Activated T-cell treated with anti-CD3 and anti-CD28 coated beads, Interleukin-2, amount 50 U/mL, for 4 hours (primary cell): ENCODE results near the gene DENND5B. TPM values are rescaled to one million over a fixed set of nuclear protein-coding genes. Genes with fewer than 3 reads are reported as not detected.
"Not testable (repeated sequence)": the region's sequence is repeated elsewhere in the genome, so short reads cannot be mapped to it uniquely, and the experiment has no call there.

Source experiments
- ATAC-seq, 2 donors: fragments of 200-7000 bp; cut with Tn5 transposase; one replicate each; pipeline ENCODE4 v1.10.0; 2021
- DNase-seq: peaks from one replicate; pipeline ENCODE4 v3.0.0-alpha.2; 2020
- H3K27me3 Mint-ChIP-seq: one replicate; pipeline ENCODE4 v1.8.0; 2021; ENCODE audit warnings: low read depth, mixed read lengths
- H3K36me3 Mint-ChIP-seq: one replicate; pipeline ENCODE4 v1.8.0; 2022; ENCODE audit warnings: mixed read lengths; ENCODE audit not compliant: insufficient read depth
- H3K4me1 Mint-ChIP-seq: one replicate; pipeline ENCODE4 v1.8.0; 2021; ENCODE audit warnings: low read depth, mixed read lengths
- H3K4me3 Mint-ChIP-seq: one replicate; pipeline ENCODE4 v1.8.0; 2021; ENCODE audit warnings: mild to moderate bottlenecking, moderate library complexity, mixed read lengths
- H3K9me3 Mint-ChIP-seq: one replicate; pipeline ENCODE4 v1.8.0; 2021; ENCODE audit warnings: mixed read lengths
- total RNA-seq, 3 donors: library from RNA; stranded (reverse); gene quantifications; one replicate each; pipeline ENCODE4 v1.2.1, GENCODE V29; 2021

The DENND5B gene
- total RNA-seq, 3 donors from 2014 or later, result 0.10 to 0.33 (median 0.29) TPM

GRCh38 chr12:31518680-31519227 lies 72.2 kb downstream of the DENND5B start:
- H3K36me3 Mint-ChIP-seq, result no peaks in the 10 kb centered on the region

GRCh38 chr12:31517994-31518393 lies 72.9 kb downstream of the DENND5B start:
- Mint-ChIP-seq H3K27me3 (no peaks in the 10 kb centered on the region), H3K4me3 (no peak overlapping the region), H3K9me3 (no peaks in the 10 kb centered on the region), H3K4me1 (no peaks in the 10 kb centered on the region), H3K36me3 (no peaks in the 10 kb centered on the region)
- DNase-seq (no peak), ATAC-seq (no peak)

More at GRCh38 chr12:31518680-31519227, 72.2 kb downstream of the DENND5B start:
- no peaks in the 10 kb centered on the region for H3K4me1 Mint-ChIP-seq
- H3K27me3 Mint-ChIP-seq, result no peaks in the 10 kb centered on the region
- H3K4me3 Mint-ChIP-seq, result no peak overlapping the region
- DNase-seq (no peak), ATAC-seq (no peak)
- no peaks in the 10 kb centered on the region for H3K9me3 Mint-ChIP-seq

DNA sequence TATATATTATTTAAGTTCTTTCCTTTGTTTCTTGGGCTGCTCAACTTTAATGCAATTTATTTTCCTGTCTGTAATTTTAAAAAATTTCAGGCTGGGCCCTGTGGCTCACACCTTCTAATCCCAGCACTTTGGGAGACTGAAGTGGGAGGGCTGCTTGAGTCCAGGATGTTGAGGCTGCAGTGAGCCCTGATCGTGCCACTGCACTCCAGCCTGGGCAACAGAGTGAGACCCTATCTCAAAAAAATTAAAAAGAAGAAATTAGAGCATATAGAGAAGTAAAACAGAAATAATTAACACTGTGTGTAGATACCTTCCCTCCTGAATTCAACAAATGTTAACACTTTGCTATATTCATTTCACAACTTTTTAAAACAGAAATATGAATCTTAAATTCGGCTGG lies 74.2 kb downstream of the DENND5B start:
- ATAC-seq (no peak), DNase-seq (no peak)
- H3K4me3 Mint-ChIP-seq, result no peak overlapping the region
- H3K9me3 Mint-ChIP-seq, result no peaks in the 10 kb centered on the region
- no peaks in the 10 kb centered on the region for H3K27me3 Mint-ChIP-seq
- no peaks in the 10 kb centered on the region for H3K36me3 Mint-ChIP-seq
- no peaks in the 10 kb centered on the region for H3K4me1 Mint-ChIP-seq

GRCh38 chr12:31514912-31515311 lies 76.0 kb downstream of the DENND5B start:
- H3K4me1 Mint-ChIP-seq, result no peaks in the 10 kb centered on the region
- no peaks in the 10 kb centered on the region for H3K27me3 Mint-ChIP-seq
- no peaks in the 10 kb centered on the region for H3K9me3 Mint-ChIP-seq
- no peaks in the 10 kb centered on the region for H3K36me3 Mint-ChIP-seq
- DNase-seq, result no peak
- no peak for ATAC-seq
- H3K4me3 Mint-ChIP-seq, result no peak overlapping the region

DNA sequence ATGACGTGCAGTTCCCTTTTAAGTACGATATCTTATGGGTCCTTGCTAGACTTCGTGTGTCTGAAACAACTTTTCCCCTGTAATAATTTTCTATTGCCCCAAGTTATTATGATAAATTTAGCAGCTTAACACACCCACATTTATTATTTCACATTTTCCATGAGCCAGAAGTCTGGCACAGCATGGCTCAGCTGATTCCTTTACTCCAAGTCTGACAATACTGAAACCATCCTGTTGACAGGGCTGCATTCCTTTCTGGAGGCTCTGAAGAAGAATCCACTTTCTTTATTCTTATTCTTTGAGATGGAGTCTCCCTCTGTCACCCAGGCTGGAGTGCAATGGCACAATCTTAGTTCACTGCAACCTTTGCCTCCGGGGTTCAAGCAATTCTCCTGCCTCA lies 80.9 kb downstream of the DENND5B start:
- H3K9me3 Mint-ChIP-seq, result no peaks in the 10 kb centered on the region
- DNase-seq (no peak), ATAC-seq (no peak)
- H3K27me3 Mint-ChIP-seq, result peaks cover 2% of the 10 kb centered on the region
- H3K4me3 Mint-ChIP-seq, result no peak overlapping the region
- no peaks in the 10 kb centered on the region for H3K36me3 Mint-ChIP-seq
- no peaks in the 10 kb centered on the region for H3K4me1 Mint-ChIP-seq

GRCh38 chr12:31508436-31509150 lies 82.3 kb downstream of the DENND5B start:
- Mint-ChIP-seq H3K4me1 (no peaks in the 10 kb centered on the region), H3K27me3 (peaks cover 2% of the 10 kb centered on the region), H3K9me3 (peaks cover 6% of the 10 kb centered on the region), H3K36me3 (no peaks in the 10 kb centered on the region), H3K4me3 (no peak overlapping the region)
- no peak for ATAC-seq
- no peak for DNase-seq

DNA sequence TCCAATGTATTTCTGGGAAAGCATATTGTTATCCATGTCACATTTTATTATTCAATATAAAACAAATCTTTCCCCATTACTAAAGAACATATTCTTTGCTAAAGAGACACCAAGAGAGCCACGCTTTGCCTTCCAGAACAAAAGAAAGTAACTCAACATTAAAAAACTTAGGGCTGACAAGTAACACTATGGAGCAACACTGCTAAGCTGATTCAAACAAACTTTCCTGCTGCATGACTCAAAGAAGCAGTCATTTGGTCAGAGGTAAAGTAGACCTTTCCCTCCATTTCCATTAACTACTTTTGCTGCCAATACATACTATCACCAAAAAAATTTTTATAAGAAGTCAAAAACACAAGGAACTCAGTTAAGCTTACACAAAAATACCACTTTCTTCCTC lies 83.0 kb downstream of the DENND5B start:
- no peaks in the 10 kb centered on the region for H3K36me3 Mint-ChIP-seq
- DNase-seq, result no peak
- H3K9me3 Mint-ChIP-seq, result peaks cover 6% of the 10 kb centered on the region
- H3K4me3 Mint-ChIP-seq, result no peak overlapping the region
- peaks cover 2% of the 10 kb centered on the region for H3K27me3 Mint-ChIP-seq
- H3K4me1 Mint-ChIP-seq, result no peaks in the 10 kb centered on the region
- no peak for ATAC-seq

GRCh38 chr12:31506515-31507306 lies 84.2 kb downstream of the DENND5B start:
- ATAC-seq (no peak), DNase-seq (no peak)
- Mint-ChIP-seq H3K36me3 (no peaks in the 10 kb centered on the region), H3K4me1 (no peaks in the 10 kb centered on the region), H3K27me3 (peaks cover 2% of the 10 kb centered on the region), H3K9me3 (peaks cover 6% of the 10 kb centered on the region), H3K4me3 (no peak overlapping the region)

- H3K36me3 Mint-ChIP-seq, result no peaks in the 10 kb centered on the region
Measured at GRCh38 chr12:31504625-31505222, 86.2 kb downstream of the DENND5B start.

DNA sequence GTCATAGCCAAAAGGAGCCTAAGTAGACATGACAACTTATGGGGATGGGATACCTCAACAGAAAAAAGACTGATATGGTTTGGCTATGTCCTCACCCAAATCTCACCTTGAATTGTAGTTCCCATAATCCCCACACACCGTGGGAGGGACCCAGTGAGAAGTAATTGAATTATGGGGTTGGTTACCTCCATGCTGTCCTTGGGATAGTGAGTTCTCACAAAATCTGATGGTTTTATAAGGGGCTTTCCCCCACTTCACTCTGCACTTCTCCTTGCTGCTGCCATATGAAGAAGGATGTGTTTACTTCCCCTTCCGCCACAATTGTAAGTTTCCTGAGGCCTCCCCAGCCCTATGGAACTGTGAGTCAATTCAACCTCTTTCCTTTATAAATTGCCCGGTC lies 89.9 kb downstream of the DENND5B start:
- not testable (repeated sequence) for H3K4me3 Mint-ChIP-seq, H3K4me1 Mint-ChIP-seq, DNase-seq, H3K9me3 Mint-ChIP-seq, H3K36me3 Mint-ChIP-seq, ATAC-seq, H3K27me3 Mint-ChIP-seq

More at GRCh38 chr12:31504625-31505222, 86.2 kb downstream of the DENND5B start:
- ATAC-seq (no peak), DNase-seq (no peak)
- H3K27me3 Mint-ChIP-seq, result peaks cover 2% of the 10 kb centered on the region
- no peaks in the 10 kb centered on the region for H3K4me1 Mint-ChIP-seq
- H3K9me3 Mint-ChIP-seq, result peaks cover 6% of the 10 kb centered on the region
- no peak overlapping the region for H3K4me3 Mint-ChIP-seq

GRCh38 chr12:31499567-31499966 lies 91.4 kb downstream of the DENND5B start:
- Mint-ChIP-seq H3K9me3 (peaks cover 1% of the 10 kb centered on the region), H3K36me3 (no peaks in the 10 kb centered on the region), H3K27me3 (peaks cover 11% of the 10 kb centered on the region), H3K4me3 (no peak overlapping the region), H3K4me1 (no peaks in the 10 kb centered on the region)
- ATAC-seq (no peak), DNase-seq (no peak)

DNA sequence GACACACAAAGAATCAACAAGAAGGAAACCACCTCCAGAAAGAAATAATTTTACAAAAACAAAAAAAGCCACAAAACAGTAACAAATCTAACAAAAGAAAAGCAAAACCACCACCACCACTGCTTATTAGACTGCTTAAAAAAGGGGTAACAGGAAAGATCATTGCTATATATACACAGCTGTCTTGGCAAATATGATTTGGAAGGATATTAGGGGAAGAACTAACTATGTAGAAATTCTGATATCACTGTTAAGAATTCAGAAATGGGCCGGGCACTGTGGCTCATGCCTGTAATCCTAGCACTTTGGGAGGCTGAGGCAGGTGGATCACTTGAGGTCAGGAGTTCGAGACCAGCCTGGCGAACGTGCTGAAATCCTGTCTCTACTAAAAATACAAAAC lies 92.5 kb downstream of the DENND5B start:
- H3K4me1 Mint-ChIP-seq, result no peaks in the 10 kb centered on the region
- no peak for DNase-seq
- H3K36me3 Mint-ChIP-seq, result no peaks in the 10 kb centered on the region
- no peaks in the 10 kb centered on the region for H3K9me3 Mint-ChIP-seq
- ATAC-seq, result no peak
- no peak overlapping the region for H3K4me3 Mint-ChIP-seq
- H3K27me3 Mint-ChIP-seq, result peaks cover 11% of the 10 kb centered on the region

DNA sequence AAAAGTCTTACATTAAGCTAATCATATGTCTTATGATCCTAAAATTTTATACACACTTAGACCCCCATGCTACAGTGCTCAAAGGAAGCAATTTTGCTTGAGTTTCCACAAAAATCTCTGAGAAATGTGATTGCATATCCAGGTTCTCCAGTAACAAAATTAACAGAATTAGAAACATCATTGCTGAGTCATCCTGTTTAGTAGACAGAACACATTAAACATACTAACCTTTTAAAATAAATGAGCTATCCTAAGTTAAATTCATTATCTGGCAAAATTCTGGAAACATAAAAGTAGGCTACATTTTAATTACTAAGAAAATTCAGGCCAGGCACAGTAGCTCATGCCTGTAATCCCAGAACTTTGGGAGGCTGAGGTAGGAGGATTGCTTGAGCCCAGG lies 94.7 kb downstream of the DENND5B start:
- Mint-ChIP-seq H3K9me3 (no peaks in the 10 kb centered on the region), H3K4me3 (no peak overlapping the region), H3K4me1 (no peaks in the 10 kb centered on the region), H3K36me3 (no peaks in the 10 kb centered on the region), H3K27me3 (peaks cover 11% of the 10 kb centered on the region)
- DNase-seq (no peak), ATAC-seq (no peak)

- Mint-ChIP-seq H3K36me3 (no peaks in the 10 kb centered on the region), H3K4me1 (no peaks in the 10 kb centered on the region), H3K27me3 (peaks cover 16% of the 10 kb centered on the region), H3K9me3 (no peaks in the 10 kb centered on the region), H3K4me3 (no peak overlapping the region)
- DNase-seq, result no peak
- no peak for ATAC-seq
Measured at GRCh38 chr12:31494455-31494854, 96.5 kb downstream of the DENND5B start.
